DMS79 (cell line): ENCODE data around the gene HAUS7.

Experiments used
- DNase-seq: peaks from one replicate; lab custom pipeline; 2025; lab: John Stamatoyannopoulos, UW

The HAUS7 gene

DNA sequence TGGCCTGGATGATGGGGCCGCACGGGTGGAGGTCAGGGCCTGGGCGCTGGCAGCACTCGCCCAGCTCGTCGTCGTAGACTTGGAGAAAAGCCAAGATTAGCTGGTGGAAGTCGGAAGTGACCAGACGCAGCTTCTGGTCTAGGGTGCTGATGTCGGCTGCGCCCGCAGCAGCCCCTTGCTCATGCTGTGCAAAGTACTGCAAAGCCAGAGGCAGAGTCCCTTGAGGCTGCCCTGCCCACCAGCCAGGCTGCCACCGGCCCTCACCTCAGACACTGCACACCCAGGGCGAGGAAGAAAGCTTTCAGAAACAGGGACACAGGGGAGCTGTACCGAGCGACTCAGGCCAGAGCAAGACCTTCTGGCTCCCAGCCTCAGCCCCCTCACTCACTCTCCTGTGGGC lies 14.8 kb downstream of the HAUS7 start:
- DNase-seq = no peak

DNA sequence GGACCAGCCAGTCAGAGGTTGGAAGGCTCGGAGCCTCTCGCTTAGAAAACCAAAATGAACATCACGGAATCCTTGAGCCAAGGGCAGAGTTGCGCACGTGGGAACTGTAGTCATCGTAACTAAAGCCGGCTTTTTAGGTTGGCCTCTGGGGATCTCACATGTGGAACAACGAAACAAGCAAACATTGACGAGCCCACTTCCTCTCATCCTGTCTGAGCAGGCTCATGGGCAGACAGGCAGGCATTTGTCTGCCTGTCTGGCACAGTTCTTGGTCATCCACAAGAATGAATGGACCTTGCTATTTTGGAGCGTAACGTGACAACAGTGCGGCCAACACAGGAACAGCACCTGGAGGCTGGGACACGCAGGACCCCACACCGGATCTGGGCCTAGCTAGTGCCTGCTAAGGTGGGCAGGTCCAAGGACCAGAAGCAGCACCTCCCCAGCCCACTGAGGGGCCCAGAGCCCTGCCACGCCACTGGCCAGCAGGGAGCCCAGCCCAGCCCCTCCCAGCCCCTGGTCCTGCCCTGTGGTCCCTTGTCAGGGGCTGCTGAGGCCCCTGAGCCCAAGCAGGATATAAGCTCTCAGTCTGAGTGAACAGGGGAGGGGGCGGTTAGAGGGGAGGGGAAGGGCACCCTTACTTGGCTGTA lies 15.3 kb downstream of the HAUS7 start:
- DNase-seq = no peak

DNA sequence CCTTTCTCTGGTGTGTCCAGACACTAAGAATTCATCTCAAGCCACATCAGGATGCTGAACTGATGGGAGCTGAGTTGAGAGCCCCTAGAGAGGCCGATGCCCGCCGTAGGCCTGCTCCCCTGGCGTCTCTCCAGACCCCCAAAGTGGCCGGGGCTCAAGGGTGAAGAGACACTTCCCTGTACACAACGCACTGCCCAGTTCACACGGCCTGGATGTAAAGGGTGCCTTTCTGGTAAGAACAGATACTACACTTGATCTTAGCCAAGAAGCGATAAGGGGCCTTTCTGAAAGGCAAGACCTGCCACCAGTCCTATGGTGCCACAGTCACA lies 19.5 kb downstream of the HAUS7 start:
- no peak for DNase-seq

DNA sequence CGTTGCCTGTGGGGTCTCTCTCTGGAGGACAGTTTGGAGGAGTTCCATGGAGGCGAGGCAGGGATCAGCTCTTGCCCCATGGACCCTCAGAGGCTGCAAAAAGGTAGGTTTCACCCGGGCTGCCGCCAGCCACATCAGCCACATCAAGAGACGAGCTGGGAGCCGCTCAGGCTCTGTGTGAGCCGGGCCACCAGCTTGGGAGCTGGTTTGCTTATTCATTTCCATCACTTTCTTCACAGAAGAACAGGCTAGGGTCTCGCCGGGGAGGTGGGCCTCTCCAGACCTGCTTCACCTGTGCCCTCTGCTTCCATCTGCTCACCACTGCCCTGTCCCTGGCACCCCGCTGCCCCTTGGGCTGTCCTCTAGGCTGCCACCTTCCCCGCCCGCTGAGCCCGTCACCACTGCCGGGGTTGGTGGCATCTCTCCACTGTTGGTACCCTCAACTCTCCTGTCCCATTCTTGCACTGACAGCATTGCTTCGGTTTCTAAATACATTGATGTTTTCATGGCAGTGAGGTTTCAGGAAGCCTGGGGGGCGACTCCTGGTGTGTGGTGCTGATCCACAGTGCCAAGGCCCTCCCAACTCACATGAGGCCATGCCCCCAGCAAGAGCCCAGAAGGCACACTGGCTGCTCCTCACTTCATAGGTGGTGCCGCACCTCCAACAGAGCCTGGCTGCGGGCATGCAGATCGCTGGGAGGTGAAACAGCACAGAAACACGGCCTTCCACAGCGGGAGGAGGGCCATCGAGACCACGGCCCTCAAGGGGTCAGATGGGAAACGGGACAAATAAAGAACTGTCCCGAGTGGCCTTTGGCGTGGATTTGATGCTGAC lies 20.0 kb downstream of the HAUS7 start:
- DNase-seq = no peak

DNA sequence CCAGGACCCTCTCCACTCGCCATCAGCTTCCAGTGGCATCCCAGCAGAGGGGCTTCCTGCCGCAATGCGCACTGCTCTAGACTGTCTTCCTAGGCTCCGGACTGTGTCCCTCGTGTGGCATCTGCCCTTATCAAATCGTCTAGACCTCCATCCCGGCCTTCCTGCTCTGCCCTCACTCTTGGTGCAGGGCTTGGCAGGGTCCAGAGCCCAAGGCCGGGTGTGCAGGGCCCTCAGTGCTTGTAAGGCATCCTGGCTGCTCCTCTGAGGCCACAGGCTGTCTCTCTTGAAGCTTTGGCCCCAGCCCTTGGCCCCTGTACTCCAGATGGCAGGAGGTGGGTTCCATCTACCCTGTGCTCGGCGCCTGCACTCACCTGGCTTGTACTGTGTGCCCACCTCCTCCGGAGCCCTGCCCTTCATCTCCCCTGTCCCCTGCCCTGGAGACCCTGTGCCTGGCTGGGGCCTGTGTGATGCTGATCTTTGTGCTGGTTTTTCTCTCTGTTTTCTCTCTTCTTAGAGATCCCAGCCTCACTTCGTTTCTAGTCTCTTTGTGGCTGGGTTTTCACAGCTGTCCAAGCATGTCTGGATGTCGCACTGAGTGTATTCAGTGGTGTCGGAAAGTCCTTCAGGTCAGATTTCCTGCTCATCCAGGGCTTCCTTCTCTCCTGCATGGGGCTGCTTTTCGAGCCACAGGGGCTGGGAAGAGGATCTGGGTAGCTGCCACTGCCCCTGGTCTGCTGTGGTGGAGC lies 20.8 kb downstream of the HAUS7 start:
- no peak for DNase-seq

DNA sequence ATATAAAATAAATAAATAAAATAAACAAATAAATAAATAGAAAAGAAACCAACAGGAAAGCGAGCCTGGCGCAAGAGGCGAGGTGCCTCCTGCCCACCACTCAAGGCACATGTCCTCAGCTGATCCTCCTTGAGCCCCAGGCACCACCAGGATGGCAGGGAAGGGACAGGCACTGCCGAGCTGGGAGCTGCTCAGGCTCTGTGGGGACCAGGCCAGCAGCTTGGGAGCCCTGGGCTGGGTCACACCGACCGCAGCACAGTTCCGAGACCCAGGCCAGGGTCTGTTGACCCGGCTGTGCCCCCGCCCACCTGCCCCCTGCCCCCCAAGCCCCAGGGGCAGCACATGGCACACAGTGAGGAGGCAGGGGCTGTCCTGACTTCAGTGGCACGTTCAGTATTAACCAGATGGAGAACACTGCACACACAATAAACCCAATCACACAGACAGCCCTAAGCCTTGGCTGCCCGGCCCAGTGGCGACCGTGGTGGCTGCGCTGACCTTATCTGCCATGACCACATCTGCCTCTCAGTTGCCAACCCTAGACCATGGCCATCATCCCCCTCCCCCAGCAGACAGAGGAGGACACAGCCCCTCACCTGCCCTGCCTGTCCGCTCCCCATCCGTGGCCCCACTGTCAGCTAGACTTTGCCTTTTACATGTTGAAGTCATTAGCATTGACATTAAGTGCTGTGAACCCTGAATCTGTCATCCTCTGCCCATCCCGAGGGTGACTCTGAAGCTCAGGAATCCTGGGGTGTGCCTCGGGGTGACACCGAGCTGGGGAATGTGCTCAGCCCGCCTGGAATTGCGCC lies 21.6 kb downstream of the HAUS7 start:
- DNase-seq = no peak

DNA sequence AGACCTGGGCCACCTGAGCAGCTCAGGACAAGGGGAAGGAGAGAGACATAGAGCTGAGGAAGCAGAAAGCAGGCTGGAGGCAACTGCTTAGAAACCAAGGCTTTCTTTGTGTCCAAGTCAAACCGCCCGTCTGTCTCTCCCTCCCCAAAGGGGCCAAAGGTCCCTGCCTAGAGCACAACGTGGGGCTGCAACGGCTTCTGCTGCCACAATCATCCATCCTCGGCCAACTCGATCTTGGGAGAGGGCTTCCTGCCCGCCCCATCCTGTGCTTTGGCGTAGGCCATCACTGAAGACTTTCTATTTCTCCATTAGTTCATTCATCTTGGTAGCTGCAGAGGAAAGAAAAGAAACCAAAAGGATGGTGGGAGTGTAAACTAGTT lies 22.8 kb downstream of the HAUS7 start:
- no peak for DNase-seq

DNA sequence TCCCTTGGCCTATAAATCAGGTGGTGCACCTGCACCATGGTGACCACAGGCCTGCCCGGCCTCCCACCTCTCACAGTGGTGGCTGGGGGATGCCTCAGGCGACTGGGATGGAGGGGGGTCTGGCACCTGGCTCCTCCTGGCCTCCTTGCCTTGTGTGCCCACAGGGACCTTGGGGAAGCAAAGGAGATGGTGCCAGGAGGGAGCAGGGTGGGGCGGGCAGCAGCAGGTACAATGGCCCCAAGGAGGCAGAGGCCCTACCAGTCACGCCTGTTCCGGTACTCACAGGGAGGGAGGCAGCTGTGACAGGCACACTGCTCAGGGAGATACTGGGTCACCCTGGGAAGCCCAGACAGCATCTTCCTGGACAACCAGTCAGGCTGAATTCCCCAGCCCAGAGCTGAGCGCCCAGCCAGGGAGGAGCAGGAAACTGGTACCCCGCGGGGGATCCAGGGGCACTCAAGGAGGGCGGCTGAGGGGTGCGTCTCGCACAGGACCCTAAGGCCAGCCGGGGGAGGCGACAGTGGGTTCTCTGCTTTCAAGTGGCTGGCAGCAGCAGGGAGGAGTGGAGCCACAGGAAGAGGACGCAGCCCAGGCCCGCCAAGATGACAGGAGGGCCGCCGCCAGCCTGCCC lies 23.3 kb downstream of the HAUS7 start:
- no peak for DNase-seq

DNA sequence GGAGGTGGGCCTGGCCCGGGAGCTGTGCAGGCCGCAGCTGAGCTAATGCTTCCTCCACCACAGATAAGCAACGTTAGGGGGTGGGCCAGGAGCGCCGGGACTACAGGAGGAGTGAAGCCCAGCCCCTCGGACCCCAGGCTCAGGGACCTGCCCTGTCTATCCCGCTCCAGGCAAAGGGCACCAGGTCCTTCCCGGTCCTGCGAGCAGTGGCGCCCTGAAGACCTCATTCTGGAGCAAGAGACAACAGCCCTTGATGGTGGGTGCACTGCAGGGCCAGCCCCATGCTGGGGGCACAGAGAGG lies 23.8 kb downstream of the HAUS7 start:
- DNase-seq = no peak

DNA sequence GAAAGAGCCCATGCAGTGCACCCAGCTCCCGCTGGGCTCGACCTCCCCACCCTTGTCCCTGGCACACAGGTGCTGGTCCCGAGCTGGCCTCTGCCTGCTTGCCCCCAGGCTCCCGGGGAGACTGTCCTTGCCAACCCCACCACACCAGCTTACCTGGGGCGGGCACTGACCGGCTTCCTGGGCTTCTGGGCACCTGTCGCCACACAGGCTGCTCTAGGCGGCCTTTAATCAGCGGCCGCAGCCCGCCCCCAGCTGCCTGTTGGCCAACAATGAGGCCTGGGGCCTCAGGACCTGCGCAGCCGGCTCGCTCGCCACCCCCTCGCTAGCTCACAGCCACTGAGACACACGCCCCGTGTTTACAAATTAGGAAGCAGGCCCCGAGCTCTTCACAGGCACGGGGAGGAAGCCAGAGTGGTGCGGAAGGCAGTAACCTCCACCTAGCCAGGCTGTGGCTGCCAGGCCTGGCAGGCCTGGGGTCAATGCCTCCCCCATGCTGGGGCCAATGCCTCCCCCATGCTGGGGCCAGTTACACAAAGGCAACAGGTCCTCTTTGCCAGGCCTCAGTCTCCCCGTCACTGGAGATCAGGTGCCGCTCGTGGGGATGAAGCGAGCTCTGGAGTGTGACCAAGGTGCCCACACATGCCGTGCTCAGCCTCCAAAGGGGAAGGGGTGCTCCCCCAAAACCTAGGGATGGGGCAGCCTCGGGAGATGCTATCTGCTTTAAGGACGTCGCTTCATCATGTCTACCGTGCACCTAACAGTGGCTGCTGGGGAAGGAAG lies 24.3 kb downstream of the HAUS7 start, which contains the start of gene TREX2:
TREX2 (minus strand) TSS at position 201 of the 780 bp plus-strand sequence. CDS start 626 bp downstream, outside the sequence.
- DNase-seq = no peak

DNA sequence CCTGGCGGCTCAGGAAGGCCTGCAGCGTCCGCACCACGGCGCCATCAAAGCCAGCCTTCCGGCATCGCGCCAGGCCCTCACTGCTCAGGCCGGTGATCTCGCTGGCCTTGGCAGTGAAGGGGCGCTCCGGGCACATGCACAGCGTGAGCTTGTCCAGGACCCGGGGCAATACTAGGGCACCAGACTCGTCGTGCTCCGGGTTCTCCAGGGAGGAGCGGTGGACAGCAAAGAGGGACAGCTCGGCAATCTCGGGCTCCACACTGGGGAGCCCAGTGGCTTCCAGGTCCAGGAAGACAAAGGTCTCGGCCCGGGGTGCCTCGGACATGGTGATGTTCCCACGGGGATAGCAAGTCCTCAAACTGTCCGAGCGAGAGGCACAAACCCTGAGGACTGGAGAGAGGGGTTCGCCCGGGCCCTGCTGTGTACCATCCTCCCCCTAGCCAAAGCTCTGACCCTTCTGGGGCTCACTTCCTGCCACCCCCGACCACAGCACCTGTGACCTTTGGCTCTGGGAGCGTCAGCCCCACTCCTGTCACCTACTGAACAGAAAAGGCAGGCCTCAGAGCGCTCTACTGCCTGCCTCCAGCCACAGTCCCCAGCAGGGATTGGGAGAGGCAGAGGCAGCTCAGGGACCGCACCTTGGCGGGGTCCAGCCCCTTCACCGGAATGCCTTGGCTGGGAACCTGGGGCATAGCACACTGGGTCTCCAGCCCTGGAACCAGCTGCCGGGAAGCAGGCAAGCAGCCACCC lies 25.1 kb downstream of the HAUS7 start:
- DNase-seq = no peak

DNA sequence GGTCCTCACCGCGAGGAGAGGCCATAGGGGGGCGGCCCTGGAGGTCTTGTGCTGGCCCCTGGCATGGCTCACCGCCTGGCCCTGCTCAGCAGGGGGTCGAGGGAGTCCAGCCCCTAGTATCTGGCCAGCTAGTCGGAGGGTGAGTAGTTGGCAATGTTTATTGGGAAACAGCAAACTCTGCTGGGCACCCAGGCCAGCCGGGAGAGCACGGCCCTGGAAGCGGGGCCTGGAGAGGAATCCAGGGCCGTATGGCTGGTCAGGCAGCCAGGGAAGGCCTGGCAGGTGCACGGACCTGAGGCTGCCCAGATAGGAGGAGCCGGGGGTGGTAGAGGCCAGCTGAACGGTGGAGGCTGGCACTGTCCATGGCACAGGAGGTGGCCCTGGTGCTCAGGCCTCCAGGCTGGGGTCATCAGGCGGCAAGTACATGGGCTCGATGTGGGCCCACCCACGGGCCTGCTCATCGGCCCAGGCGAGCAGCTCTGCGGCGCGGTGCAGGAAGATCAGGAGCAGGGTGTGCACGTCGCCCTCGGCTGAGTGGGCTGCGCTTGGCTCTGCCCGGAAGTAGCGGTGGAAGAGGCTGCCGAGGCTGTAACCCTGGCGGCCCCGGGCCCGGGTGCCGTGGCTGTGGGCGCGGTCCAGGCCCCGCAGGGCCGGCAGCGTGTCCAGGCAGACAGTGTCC lies 25.9 kb downstream of the HAUS7 start:
- DNase-seq = no peak

DNA sequence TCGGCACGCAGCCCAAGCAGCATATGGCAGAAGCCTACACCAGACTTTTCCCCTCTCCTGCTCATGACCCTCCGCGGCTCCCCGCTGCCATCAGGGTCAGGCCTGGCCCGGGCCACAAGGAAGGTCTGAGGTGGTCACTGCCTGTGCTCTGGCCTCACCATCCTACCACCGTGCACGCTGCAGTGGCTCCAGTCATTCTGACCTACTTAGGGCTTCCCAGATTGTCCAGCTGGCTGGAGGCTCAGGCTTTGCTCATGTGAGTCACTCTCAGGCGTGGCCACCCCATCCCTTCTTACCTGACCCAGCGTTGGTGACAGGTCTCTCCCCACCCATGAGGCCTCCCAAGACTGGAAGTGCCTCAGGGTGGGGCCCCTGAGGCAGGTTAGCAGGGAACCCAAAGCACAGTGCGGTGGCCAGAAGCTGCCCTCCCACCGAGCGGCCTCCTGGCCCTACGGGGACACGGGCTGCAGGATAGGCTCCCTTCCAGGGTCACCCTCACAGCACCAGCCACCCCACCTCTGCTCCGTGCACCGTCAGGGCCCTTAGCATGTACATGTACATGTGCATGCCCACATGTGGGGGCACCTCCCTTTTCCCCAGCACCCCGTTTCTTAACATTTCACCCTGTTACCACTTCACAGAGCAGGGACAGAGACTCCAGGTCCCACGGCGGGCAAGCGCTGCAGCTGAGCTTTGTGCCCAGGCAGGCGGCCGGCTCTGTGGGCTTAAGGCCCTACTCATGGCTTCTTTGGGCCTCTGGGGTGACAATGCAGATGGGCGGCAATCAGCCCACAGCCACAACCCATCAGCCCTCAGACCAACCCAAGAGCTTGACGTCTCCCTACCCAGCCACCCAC lies 26.7 kb downstream of the HAUS7 start:
- no peak for DNase-seq

DNA sequence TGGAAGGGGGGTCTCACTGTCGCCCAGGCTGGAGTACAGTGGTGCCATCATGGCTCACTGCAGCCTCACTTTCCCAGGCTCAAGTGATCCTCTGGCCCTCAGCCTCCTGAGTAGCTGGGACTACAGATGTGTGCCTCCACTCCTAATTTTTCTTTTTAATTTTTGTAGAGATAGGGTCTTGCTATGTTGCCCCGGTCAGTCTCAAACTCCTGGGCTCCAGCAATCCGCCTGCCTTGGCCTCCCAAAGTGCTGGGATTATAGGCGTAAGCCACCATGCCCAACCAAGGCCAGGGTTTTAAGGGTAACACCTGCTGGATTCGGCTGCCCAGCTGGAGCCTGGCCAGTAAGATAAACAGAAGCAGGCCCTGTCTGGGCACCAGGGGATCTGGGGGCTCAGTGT lies 27.9 kb downstream of the HAUS7 start:
- no peak for DNase-seq

DNA sequence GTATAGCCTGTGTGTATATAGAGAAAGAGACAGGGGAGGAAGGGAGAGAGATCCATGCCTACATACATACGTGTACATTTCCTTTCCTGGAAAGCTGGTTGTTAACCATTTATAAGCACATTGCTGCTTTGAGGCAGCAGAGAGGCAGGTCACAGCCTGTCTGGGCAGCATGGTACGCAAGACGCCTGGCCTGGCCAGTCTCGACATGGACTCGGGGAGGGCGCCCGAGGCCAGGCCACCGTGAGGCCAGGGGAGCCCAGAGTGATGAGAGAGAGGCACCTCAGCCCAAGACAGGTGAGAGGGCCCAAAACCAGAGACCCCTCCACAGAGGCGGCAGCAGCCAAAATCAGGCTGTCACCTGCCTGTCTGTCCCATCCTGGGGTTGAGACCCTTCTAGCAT lies 28.4 kb downstream of the HAUS7 start:
- DNase-seq = no peak

DNA sequence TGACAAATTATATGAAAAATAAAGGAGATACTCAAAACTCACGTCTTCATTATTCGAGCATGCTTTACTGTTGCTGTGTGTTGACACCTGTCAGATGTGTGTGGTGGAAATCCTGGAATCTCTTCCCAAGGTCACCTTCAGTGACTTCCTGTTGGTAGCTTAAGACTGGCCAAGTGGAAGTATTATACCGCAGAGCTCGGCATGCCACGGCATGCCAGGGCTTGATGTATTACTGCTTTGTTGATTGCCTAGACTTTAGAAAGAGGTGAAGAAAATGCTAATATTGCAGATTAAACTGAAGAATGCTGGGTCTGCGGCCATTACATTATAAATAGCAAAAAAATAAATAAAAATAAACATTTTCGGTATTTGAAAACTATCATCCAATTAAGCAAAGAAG lies 29.1 kb downstream of the HAUS7 start:
- no peak for DNase-seq

DNA sequence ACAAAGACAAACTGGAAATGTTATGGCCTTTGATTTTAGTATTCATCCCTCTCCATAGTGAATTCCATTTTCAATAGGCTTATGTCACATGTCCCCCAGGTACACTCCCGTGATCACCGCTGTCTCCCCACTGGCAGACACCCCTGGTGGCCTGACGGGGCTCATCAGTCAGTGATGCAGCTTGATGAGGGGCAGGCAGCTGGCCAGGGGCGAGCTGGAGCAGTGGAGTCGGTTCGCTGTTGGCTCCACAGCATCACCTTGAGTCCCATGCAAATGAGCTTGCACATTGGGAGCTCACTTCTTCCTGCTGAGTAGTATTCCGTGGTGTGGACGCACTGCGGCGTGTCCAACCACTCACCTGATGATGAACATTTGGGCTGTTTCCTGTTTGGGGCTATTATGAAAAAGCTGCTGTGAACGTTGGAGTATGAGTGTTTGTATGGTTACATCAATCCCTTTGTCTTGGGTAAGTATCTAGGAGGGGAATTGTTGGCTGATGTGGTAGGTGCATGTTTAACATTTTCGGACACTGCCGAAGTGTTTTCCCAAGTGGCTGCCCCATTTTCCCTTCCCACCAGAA lies 29.7 kb downstream of the HAUS7 start:
- no peak for DNase-seq

DNA sequence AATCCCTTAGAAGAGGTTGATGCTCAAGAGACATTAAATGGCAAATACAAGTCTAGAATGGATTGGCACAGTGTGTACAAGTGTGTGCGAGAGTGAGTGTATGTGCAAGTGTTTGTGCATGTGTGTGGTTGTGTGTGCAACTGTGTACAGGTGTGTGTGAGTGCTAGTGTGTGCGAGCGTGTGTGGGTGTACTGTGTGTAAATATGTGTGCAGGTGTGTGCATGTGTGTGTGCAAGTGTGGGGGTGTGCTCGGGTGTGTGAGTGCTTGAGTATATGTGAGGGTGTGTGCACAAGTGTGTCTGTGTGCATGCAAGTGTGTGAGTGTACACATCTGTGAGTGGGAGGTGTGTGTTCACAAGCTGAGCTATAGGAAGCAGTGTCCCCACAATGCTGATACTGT lies 30.4 kb downstream of the HAUS7 start:
- no peak for DNase-seq

DNA sequence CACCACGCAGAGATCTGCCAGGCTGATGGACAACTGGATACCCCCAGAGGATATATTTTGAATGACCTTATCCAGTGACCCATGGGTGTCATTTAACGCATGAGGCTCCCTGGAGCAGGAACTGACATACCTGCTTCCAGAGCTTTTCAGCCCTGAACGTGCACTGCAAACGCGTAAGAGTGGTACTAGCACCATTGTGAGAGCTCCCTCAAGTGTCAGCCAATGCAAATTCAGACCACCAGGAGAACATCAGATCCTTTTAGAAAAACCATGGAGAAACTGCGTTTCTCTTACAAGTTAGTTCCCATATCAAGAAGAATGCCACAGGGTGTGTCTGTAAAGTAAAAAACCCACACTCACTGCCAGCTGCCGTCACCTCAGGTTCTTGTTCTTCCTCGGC lies 31.8 kb downstream of the HAUS7 start:
- no peak for DNase-seq
